Raji (cell line): ENCODE measurements around the gene SLC9A7.

Experiments used
- POLR2A ChIP-seq: IDR thresholded peaks from 2 replicates; pipeline ENCODE4 v1.6.1; 2011; ENCODE audit warnings: low read depth, low read length, control low read depth; ENCODE audit not compliant: insufficient read depth

SLC9A7 gene

GRCh38 chrX:46572340-46572936 is 186.5 kb downstream of the SLC9A7 start:
- no peak for TF ChIP-seq POLR2A

GRCh38 chrX:46571423-46572339 is 187.2 kb downstream of the SLC9A7 start:
- TF ChIP-seq POLR2A, result no peak

- TF ChIP-seq POLR2A, result no peak
These were observed 189.3 kb downstream of the SLC9A7 start for GRCh38 chrX:46569621-46570020.

- no peak for TF ChIP-seq POLR2A
These were observed 191.5 kb downstream of the SLC9A7 start for GRCh38 chrX:46567388-46567787.

- TF ChIP-seq POLR2A, result no peak
These were observed 196.9 kb downstream of the SLC9A7 start for GRCh38 chrX:46561824-46562657.

GRCh38 chrX:46559062-46559461 is 199.9 kb downstream of the SLC9A7 start:
- no peak for TF ChIP-seq POLR2A

GRCh38 chrX:46554942-46555341 is 204.0 kb downstream of the SLC9A7 start:
- TF ChIP-seq POLR2A, result no peak

GRCh38 chrX:46553935-46554334 is 205.0 kb downstream of the SLC9A7 start:
- no peak for TF ChIP-seq POLR2A

GRCh38 chrX:46551494-46552128 is 207.3 kb downstream of the SLC9A7 start:
- TF ChIP-seq POLR2A, result no peak

GRCh38 chrX:46549914-46550313 is 209.0 kb downstream of the SLC9A7 start:
- TF ChIP-seq POLR2A, result no peak
